H1 (cell line): Measurements from ENCODE around the gene ZC3H7B. TPM values are rescaled to one million over a fixed set of nuclear protein-coding genes. Genes with fewer than 3 reads are reported as not detected.

Experiments
- CTCF ChIA-PET: fragments of 300-600 bp; sonication (Branson Sonifier 250); formaldehyde crosslinking; loops from one replicate; lab custom pipeline; 2021; ENCODE audit not compliant: partially characterized antibody; lab: Charles Lee
- POLR2A ChIA-PET: fragments of 300-600 bp; sonication (Branson Sonifier 250); formaldehyde crosslinking; loops from one replicate; lab custom pipeline; 2021; ENCODE audit warnings: inconsistent platforms; ENCODE audit not compliant: partially characterized antibody; lab: Charles Lee
- DNase-seq, 2 experiments: peaks; one replicate each; pipeline versions ENCODE4 v3.0.0 to v3.0.0-alpha.2; 2010 to 2022; ENCODE audit warnings: low spot score in 2 of 2, low read depth in 1 of 2, mixed read lengths in 1 of 2
- FAIRE-seq: peaks from 2 replicates; lab custom pipeline; 2011; peaks lifted over from hg19 to GRCh38; lab: Jason Lieb, UNC
- H2AFZ ChIP-seq: 2 replicates; pipeline ENCODE4 v1.8.1; 2012; ENCODE audit warnings: low read length, inconsistent platforms
- H2AK5ac ChIP-seq: 2 replicates; pipeline ENCODE4 v1.6.1; 2013; ENCODE audit warnings: low read depth, low read length
- H2BK120ac ChIP-seq: replicated peaks from 2 replicates; pipeline ENCODE3; 2013; ENCODE audit warnings: low read depth, low read length, inconsistent platforms
- H2BK12ac ChIP-seq: 2 replicates; pipeline ENCODE4 v1.6.1; 2013; ENCODE audit warnings: low read depth, low read length
- H2BK15ac ChIP-seq: 2 replicates; pipeline ENCODE4 v1.6.1; 2013; ENCODE audit warnings: low read length
- H2BK20ac ChIP-seq: 2 replicates; pipeline ENCODE4 v1.6.1; 2013; ENCODE audit warnings: low read length
- H2BK5ac ChIP-seq: 2 replicates; pipeline ENCODE4 v1.6.1; 2013; ENCODE audit warnings: low read depth, low read length
- H3K14ac ChIP-seq: 2 replicates; pipeline ENCODE4 v1.6.1; 2013; ENCODE audit warnings: inconsistent platforms; ENCODE audit not compliant: insufficient read length
- H3K18ac ChIP-seq: 2 replicates; pipeline ENCODE4 v1.6.1; 2013; ENCODE audit warnings: low read length; ENCODE audit errors: extremely low read depth
- H3K23ac ChIP-seq: 2 replicates; pipeline ENCODE4 v1.6.1; 2013; ENCODE audit warnings: inconsistent platforms; ENCODE audit not compliant: insufficient read length
- H3K23me2 ChIP-seq: 2 replicates; pipeline ENCODE4 v1.6.1; 2013; ENCODE audit warnings: low read depth, low read length
- H3K27ac ChIP-seq: 2 replicates; pipeline ENCODE4 v1.6.1; 2011; ENCODE audit warnings: low read depth, low read length, inconsistent platforms
- H3K27me3 ChIP-seq, 4 experiments: replicated peaks in 1 of 4; 1 replicate in 1 of 4; 2 replicates in 3 of 4; pipeline versions ENCODE4 v1.6.1 to v1.8.1; 2011 to 2013; ENCODE audit warnings: low read length in 3 of 4, mild to moderate bottlenecking in 3 of 4, inconsistent platforms in 2 of 4, mixed read lengths in 2 of 4, moderate library complexity in 1 of 4; ENCODE audit not compliant: control insufficient read depth in 3 of 4, insufficient read depth in 3 of 4; ENCODE audit errors: extremely low read depth in 1 of 4
- H3K36me3 ChIP-seq, 4 experiments: 2 replicates each; pipeline versions ENCODE4 v1.6.1 to v1.8.1; 2011 to 2013; ENCODE audit warnings: mild to moderate bottlenecking in 4 of 4, low read length in 3 of 4, moderate library complexity in 2 of 4, control low read depth in 1 of 4, inconsistent platforms in 1 of 4; ENCODE audit not compliant: insufficient read depth in 4 of 4, control insufficient read depth in 2 of 4
- H3K4ac ChIP-seq: replicated peaks from 2 replicates; pipeline ENCODE3; 2013; ENCODE audit warnings: low read length, low read depth, mixed read lengths, inconsistent platforms; ENCODE audit not compliant: insufficient read length
- H3K4me1 ChIP-seq, 4 experiments: replicated peaks in 1 of 4; 1 replicate in 1 of 4; 2 replicates in 3 of 4; pipeline versions ENCODE4 v1.6.1 to v1.8.1; 2011 to 2013; ENCODE audit warnings: low read length in 3 of 4, inconsistent platforms in 2 of 4, mixed read lengths in 1 of 4; ENCODE audit not compliant: insufficient read depth in 4 of 4, control insufficient read depth in 3 of 4
- H3K4me2 ChIP-seq, 2 experiments: 2 replicates each; pipeline versions ENCODE4 v1.6.1 to v1.8.1; 2011 to 2013; ENCODE audit warnings: low read depth in 2 of 2, low read length in 2 of 2, control low read depth in 1 of 2, inconsistent platforms in 1 of 2, mild to moderate bottlenecking in 1 of 2; ENCODE audit not compliant: insufficient read depth in 1 of 2
- H3K4me3 ChIP-seq, 4 experiments: fragments of 200-600, 300-600 bp in 1 of 4; sonication (generic), shearing (Covaris generic), sonication (Bioruptor Twin) in 1 of 4; 2 replicates each; pipeline versions ENCODE4 v1.5.1 to v1.8.1; 2011 to 2016; ENCODE audit warnings: low read length in 4 of 4, low read depth in 3 of 4, control low read depth in 2 of 4, inconsistent platforms in 2 of 4, mild to moderate bottlenecking in 2 of 4, mixed read lengths in 1 of 4, moderate library complexity in 1 of 4; ENCODE audit not compliant: insufficient read depth in 2 of 4; ENCODE audit errors: extremely low read depth in 1 of 4
- H3K56ac ChIP-seq: replicated peaks from 2 replicates; pipeline ENCODE3; 2013; ENCODE audit warnings: low read depth, mild to moderate bottlenecking, mixed read lengths, low read length, inconsistent platforms; ENCODE audit not compliant: insufficient read length
- H3K79me1 ChIP-seq: 2 replicates; pipeline ENCODE4 v1.6.1; 2013; ENCODE audit warnings: low read depth, low read length, control low read depth
- H3K79me2 ChIP-seq, 2 experiments: 2 replicates each; pipeline versions ENCODE4 v1.6.1 to v1.8.1; 2012 to 2013; ENCODE audit warnings: low read length in 2 of 2, mild to moderate bottlenecking in 2 of 2, inconsistent platforms in 1 of 2; ENCODE audit not compliant: insufficient read depth in 2 of 2, control insufficient read depth in 1 of 2
- H3K9ac ChIP-seq, 4 experiments: replicated peaks in 1 of 4; 1 replicate in 1 of 4; 2 replicates in 3 of 4; pipeline versions ENCODE4 v1.6.1 to v1.8.1; 2011 to 2013; ENCODE audit warnings: low read depth in 3 of 4, low read length in 3 of 4, control low read depth in 2 of 4, mild to moderate bottlenecking in 2 of 4, moderate library complexity in 2 of 4, inconsistent platforms in 1 of 4; ENCODE audit errors: extremely low read depth in 1 of 4
- H3K9me3 ChIP-seq, 2 experiments: 2 replicates each; pipeline versions ENCODE4 v1.6.1 to v1.8.1; 2012 to 2013; ENCODE audit warnings: mild to moderate bottlenecking in 2 of 2, moderate library complexity in 2 of 2, control low read depth in 1 of 2, inconsistent platforms in 1 of 2, low read depth in 1 of 2, low read length in 1 of 2, mixed read lengths in 1 of 2; ENCODE audit not compliant: insufficient read depth in 2 of 2
- H4K20me1 ChIP-seq, 2 experiments: replicated peaks in 1 of 2; 2 replicates each; pipeline versions ENCODE3 to v1.8.1; 2011 to 2013; ENCODE audit warnings: inconsistent platforms in 2 of 2, low read length in 2 of 2, mild to moderate bottlenecking in 1 of 2; ENCODE audit not compliant: insufficient read depth in 2 of 2, control insufficient read depth in 1 of 2
- H4K5ac ChIP-seq: 2 replicates; pipeline ENCODE4 v1.6.1; 2013; ENCODE audit warnings: low read length, low read depth, mixed read lengths, inconsistent platforms; ENCODE audit not compliant: insufficient read length
- H4K8ac ChIP-seq: 2 replicates; pipeline ENCODE4 v1.8.0; 2013; ENCODE audit warnings: mild to moderate bottlenecking, moderate library complexity, low read length, inconsistent platforms; ENCODE audit not compliant: insufficient read depth; ENCODE audit errors: extremely low read depth
- H4K91ac ChIP-seq: replicated peaks from 2 replicates; pipeline ENCODE3; 2013; ENCODE audit warnings: low read length, mixed read lengths, inconsistent platforms; ENCODE audit not compliant: insufficient read length
- ATF2 ChIP-seq: IDR thresholded peaks from 2 replicates; pipeline ENCODE4 v1.6.1; 2012; ENCODE audit warnings: low read length, inconsistent platforms
- BCL11A ChIP-seq, 2 experiments: IDR thresholded peaks; one replicate each; pipeline ENCODE4 v1.6.1; 2011; ENCODE audit warnings: low read depth in 2 of 2, low read length in 2 of 2, mild to moderate bottlenecking in 2 of 2
- CEBPB ChIP-seq: IDR thresholded peaks from 2 replicates; pipeline ENCODE4 v1.6.1; 2012; ENCODE audit warnings: low read depth, low read length
- JUND ChIP-seq: IDR thresholded peaks from 2 replicates; pipeline ENCODE4 v1.6.1; 2011; ENCODE audit warnings: mild to moderate bottlenecking, improper control_type of control experiment, low read length
- NANOG ChIP-seq: IDR thresholded peaks from 2 replicates; pipeline ENCODE4 v1.6.1; 2011; ENCODE audit warnings: low read length, low read depth, mild to moderate bottlenecking, inconsistent platforms; ENCODE audit not compliant: insufficient read depth, poor library complexity, severe bottlenecking
- RNF2 ChIP-seq: fragments of 200-900, 300-1000 bp; sonication (generic); IDR thresholded peaks from 2 replicates; pipeline ENCODE4 v1.7.1; 2016; ENCODE audit warnings: borderline replicate concordance, low read depth, mild to moderate bottlenecking, antibody characterized with exemption, low read length; ENCODE audit not compliant: poor library complexity, severe bottlenecking; ENCODE audit errors: missing control alignments
- RXRA ChIP-seq: IDR thresholded peaks from 2 replicates; pipeline ENCODE4 v1.6.1; 2011; ENCODE audit warnings: low read depth, mild to moderate bottlenecking, low read length, moderate library complexity; ENCODE audit not compliant: insufficient read depth
- SP4 ChIP-seq: IDR thresholded peaks from 2 replicates; pipeline ENCODE4 v1.6.1; 2012; ENCODE audit warnings: low read length, inconsistent platforms
- SRF ChIP-seq: IDR thresholded peaks from 2 replicates; pipeline ENCODE4 v1.6.1; 2011; ENCODE audit warnings: mild to moderate bottlenecking, low read depth, low read length, moderate library complexity
- YY1 ChIP-seq: IDR thresholded peaks from 2 replicates; pipeline ENCODE4 v1.6.1; 2011; ENCODE audit warnings: low read depth, mild to moderate bottlenecking, low read length
- WGBS, 2 experiments: shearing (Covaris generic) in 1 of 2; methylation state at CpG; one replicate each; pipeline versions ENCODE4 v1.1.6 to v1.1.7; 2013 to 2015; ENCODE audit warnings: low lambda C conversion rate in 2 of 2, mixed read lengths in 2 of 2, inconsistent platforms in 1 of 2, low coverage in 1 of 2, missing lambda C conversion rate in 1 of 2; ENCODE audit not compliant: insufficient replicate concordance in 2 of 2, insufficient coverage in 1 of 2, insufficient read length in 1 of 2; ENCODE audit errors: extremely low coverage in 1 of 2, missing lambda C conversion rate in 1 of 2; 5-methylcytosine and 5-hydroxymethylcytosine counted together
- polyA plus RNA-seq, 7 experiments: library from polyadenylated mRNA; depleted of rRNA in 3 of 7; stranded (reverse) in 5 of 7; unstranded in 2 of 7; fragments of >200 nt in 5 of 7; fragments of 200-250 nt in 2 of 7; gene quantifications; 1 replicate in 5 of 7; 2 replicates in 1 of 7; 4 replicates in 1 of 7; pipeline versions ENCODE4 v1.2.1 to v1.2.3, GENCODE V29; 2011 to 2013; ENCODE audit warnings: missing spikeins in 2 of 7, mixed read lengths in 2 of 7
- total RNA-seq: library from RNA; stranded (reverse); fragmentation: NEBNext Ultra II Directional; extraction: Animal tissue kit (Norgen Biotek cat#: 25700); gene quantifications from 2 replicates; pipeline ENCODE4 v1.2.1, GENCODE V29; 2021
- TF ChIP-seq, protein P1 (sequence below): IDR thresholded peaks from 2 replicates; pipeline ENCODE4 v1.6.1; 2012; ENCODE audit warnings: inconsistent platforms

The ZC3H7B gene
- total and polyA plus RNA-seq, 2 of the 8 experiments (the other 6 are each of a cell fraction or from before 2014, with no cell fraction given) = 35.5 to 78.6 TPM

GRCh38 chr22:41314821-41315220, 13.5 kb downstream of the ZC3H7B start:
- peaks cover 7 to 42% of the 10 kb centered on the region in 2 experiments; a peak in 2 of 4 replicates for H3K79me2 ChIP-seq
- TF ChIP-seq CEBPB = no peak
- TF ChIP-seq YY1 = no peak
- TF ChIP-seq, protein P1, sequence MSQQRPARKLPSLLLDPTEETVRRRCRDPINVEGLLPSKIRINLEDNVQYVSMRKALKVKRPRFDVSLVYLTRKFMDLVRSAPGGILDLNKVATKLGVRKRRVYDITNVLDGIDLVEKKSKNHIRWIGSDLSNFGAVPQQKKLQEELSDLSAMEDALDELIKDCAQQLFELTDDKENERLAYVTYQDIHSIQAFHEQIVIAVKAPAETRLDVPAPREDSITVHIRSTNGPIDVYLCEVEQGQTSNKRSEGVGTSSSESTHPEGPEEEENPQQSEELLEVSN = no peak
- no peak for TF ChIP-seq JUND
- TF ChIP-seq SRF = no peak
- TF ChIP-seq RNF2 = no peak
- no peak for TF ChIP-seq NANOG
- no peak for TF ChIP-seq RXRA
- no peak for TF ChIP-seq SP4
- TF ChIP-seq BCL11A (IDR thresholded peaks at IDR 0.05; ENCODE audit: low read depth in 2 of 2, low read length in 2 of 2) = no peak
- TF ChIP-seq ATF2 = no peak
- CTCF ChIA-PET = no interaction called here

More at GRCh38 chr22:41314821-41315220, 13.5 kb downstream of the ZC3H7B start:
- Histone ChIP-seq H2AK5ac (no peak overlapping the region), H3K14ac (no peak overlapping the region), H2BK20ac (no peak overlapping the region), H3K9me3 (no peaks in the 10 kb centered on the region), H3K4ac (no peak overlapping the region), H3K36me3 (0 out of 8 replicates have a peak, but pooled peaks cover 0 to 4% (median 2%) of the 10 kb centered on the region in 4 experiments), H3K4me3 (no peak overlapping the region), H3K4me2 (no peak overlapping the region), H3K27me3 (no peaks in the 10 kb centered on the region), H3K9ac (no peak overlapping the region), H3K18ac (no peak overlapping the region), H3K23me2 (no peaks in the 10 kb centered on the region), H2BK120ac (no peak overlapping the region), H3K27ac (no peak overlapping the region), H4K8ac (no peak overlapping the region), H3K79me1 (peaks cover 7% of the 10 kb centered on the region), H2AFZ (no peak overlapping the region), H2BK12ac (no peak overlapping the region), H4K5ac (no peak overlapping the region), H2BK15ac (no peak overlapping the region), H2BK5ac (no peak overlapping the region; the same call in 1 of the 2 replicates), H3K23ac (no peak overlapping the region), H3K56ac (no peak overlapping the region), H4K20me1 (peaks cover 0 to 5% of the 10 kb centered on the region in 2 experiments), H3K4me1 (peaks cover 0 to 6% (median 0%) of the 10 kb centered on the region in 4 experiments; a peak in 2 of 7 replicates), H4K91ac (no peak overlapping the region)
- FAIRE-seq (no peak), DNase-seq (no peak)
- POLR2A ChIA-PET = no interaction called here
- 95% methylated on average over 8 of the region's 8 CpGs; no CpG with 5 or more reads in 1 of the 2 experiments for WGBS, 2 experiments
